ENCODE results near the gene CXCL8.

The CXCL8 gene

DNA sequence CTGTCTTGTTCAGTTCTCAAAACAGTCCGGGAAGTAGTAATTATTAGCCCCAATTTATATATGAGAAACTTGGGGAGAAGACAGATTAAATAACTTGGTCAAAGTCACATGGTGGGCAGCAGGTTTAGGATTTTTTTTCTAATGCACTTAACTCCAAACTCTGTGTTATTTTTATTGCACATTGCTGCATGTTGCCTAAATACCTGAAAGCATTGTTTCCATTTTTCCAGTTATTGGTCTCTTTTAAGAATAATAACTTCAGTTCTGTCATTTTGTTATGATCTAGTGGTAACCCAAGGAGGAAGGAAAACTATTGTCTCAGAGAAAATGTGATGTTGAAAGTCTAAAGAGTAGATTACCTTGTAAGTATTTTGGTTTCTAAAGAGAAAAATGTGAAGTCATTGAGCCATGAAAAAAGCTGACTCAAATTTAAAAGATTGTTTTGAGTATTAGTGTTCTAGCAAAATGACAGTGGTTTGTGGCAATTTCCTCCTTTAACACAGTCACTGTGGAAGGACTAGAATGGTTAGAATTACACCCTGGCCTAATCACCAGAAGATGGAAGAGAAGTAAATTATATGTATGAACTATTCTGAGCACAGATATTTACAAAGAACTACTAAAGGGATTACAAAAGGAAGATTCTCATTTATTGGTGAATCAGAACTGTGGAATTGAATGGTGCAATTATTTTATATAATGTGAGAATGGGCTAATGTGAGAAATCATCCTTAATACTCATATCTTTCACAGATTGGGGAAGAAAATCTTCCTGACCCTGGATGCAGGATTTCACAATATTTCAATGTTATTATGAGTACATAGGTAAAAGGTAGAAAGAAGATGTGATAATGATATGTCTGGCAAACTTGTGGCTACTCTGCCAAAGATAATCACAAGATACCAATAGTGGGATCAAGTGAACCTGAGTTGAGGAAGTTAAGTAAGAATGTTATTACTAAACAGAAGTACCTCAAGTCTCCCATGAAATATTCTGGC, 21.7 kb upstream of the CXCL8 start:
- Histone ChIP-seq H3K27ac (no peak overlapping the region), H3K4me3 (no peak overlapping the region)
- no peak for DNase-seq (ENCODE audit: low spot score)
- TF ChIP-seq, protein P1, sequence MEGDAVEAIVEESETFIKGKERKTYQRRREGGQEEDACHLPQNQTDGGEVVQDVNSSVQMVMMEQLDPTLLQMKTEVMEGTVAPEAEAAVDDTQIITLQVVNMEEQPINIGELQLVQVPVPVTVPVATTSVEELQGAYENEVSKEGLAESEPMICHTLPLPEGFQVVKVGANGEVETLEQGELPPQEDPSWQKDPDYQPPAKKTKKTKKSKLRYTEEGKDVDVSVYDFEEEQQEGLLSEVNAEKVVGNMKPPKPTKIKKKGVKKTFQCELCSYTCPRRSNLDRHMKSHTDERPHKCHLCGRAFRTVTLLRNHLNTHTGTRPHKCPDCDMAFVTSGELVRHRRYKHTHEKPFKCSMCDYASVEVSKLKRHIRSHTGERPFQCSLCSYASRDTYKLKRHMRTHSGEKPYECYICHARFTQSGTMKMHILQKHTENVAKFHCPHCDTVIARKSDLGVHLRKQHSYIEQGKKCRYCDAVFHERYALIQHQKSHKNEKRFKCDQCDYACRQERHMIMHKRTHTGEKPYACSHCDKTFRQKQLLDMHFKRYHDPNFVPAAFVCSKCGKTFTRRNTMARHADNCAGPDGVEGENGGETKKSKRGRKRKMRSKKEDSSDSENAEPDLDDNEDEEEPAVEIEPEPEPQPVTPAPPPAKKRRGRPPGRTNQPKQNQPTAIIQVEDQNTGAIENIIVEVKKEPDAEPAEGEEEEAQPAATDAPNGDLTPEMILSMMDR (IDR thresholded peaks at IDR 0.05) = no peak

DNA sequence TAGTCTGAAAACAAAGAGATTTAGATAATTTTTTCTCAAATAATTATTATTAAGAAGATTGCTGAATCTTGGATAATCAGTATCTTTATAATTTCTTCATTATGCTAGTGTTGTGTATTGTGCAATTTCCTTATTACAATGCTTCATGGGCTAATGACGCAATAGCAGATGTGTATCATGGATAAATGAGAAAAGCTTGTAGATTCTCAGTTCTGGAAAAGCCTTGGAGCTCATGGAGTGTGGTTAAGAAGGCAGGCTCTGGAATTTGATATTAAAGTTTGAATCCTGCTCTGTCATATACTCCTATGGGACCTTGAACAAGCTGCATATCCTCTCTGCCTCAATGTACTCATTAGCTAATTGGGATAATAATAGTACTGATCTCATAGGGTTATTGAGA, 18.9 kb upstream of the CXCL8 start:
- DNase-seq (ENCODE audit: low spot score) = no peak
- TF ChIP-seq, protein P1 (IDR thresholded peaks at IDR 0.05) = no peak
- H3K27ac ChIP-seq = no peak overlapping the region
- no peak overlapping the region for H3K4me3 ChIP-seq

DNA sequence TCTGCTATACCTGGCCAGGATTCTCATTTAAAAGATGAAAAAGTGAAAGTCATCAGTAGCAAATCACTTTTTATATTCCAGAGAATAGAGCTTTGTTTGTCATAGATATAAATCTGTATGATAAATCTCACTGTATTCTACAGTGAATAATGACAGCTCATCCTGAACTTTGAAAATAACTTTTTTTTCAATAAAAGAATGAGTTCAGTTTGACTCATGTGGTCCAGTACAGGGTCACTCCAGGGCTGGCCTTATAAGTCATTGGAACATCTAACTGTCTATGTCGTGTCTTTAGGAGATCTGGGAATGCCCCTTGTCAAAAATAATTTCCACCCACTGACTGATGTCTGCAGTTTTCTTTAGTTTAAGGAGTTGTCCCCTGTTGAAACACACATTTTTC, 18.5 kb upstream of the CXCL8 start:
- no peak for DNase-seq (ENCODE audit: low spot score)
- no peak overlapping the region for H3K27ac ChIP-seq
- TF ChIP-seq, protein P1 (IDR thresholded peaks at IDR 0.05) = no peak
- H3K4me3 ChIP-seq = no peak overlapping the region

DNA sequence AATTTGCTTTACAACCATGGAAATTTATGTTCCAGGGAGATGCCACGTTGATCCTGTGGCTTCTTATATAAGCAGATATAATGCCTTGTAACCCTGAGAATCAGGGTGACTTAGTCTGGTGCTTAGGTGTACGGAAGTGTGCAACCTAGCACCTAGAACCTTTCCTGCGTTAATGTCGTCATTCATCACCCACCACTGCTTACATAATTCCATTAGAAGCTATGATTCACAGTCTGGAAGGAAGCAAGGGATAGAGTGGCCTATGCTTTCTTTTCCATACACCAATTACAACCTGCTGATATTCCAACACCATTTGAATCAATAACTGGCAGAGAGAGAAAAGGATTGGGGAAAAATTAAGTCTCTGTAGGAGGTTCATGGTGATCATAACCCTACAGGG, 17.3 kb upstream of the CXCL8 start:
- no peak overlapping the region for H3K27ac ChIP-seq
- no peak for DNase-seq (ENCODE audit: low spot score)
- no peak overlapping the region for H3K4me3 ChIP-seq
- TF ChIP-seq, protein P1 (IDR thresholded peaks at IDR 0.05) = no peak

DNA sequence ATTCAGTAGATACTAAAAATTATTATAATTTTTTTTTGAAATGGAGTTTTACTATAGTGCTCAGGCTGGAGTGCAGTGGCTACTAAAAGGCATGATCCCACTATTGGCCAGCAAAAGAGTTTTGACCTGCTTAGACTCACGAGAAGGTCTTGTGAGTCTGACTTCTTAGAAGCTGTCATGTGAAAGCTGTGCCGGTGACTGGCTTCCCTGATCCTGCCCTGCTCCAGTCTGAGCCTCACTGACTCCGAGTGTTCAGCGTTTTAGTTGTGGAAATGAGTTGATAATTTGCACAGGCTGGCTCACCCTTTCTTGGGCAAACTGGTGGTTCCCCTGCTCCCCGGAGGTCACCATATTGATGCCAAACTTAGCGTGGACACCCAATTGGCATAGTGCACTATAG, 16.4 kb upstream of the CXCL8 start:
- TF ChIP-seq, protein P1 (IDR thresholded peaks at IDR 0.05) = no peak
- DNase-seq (ENCODE audit: low spot score) = no peak
- Histone ChIP-seq H3K4me3 (no peak overlapping the region), H3K27ac (no peak overlapping the region)

DNA sequence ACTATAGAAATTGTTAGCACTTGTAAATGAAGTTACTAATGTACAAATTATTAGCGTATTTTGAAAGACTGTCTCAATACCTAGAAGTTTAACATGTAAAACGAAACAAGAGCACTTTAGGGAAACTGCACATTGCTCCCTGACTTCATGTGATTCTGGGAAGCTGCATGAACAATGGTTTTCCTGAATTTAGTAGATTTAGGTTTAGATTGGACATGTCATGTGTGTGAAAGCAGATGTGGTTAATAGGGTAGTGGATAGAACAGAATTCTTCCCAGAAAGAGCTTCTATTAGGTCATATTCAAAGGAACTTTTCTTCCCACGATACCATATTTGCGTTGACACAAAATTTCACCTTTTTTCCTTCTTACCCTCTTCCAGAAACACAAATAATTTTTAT, 14.9 kb upstream of the CXCL8 start:
- TF ChIP-seq, protein P1 (IDR thresholded peaks at IDR 0.05) = no peak
- DNase-seq (ENCODE audit: low spot score) = no peak
- H3K4me3 ChIP-seq = no peak overlapping the region
- no peak overlapping the region for H3K27ac ChIP-seq

DNA sequence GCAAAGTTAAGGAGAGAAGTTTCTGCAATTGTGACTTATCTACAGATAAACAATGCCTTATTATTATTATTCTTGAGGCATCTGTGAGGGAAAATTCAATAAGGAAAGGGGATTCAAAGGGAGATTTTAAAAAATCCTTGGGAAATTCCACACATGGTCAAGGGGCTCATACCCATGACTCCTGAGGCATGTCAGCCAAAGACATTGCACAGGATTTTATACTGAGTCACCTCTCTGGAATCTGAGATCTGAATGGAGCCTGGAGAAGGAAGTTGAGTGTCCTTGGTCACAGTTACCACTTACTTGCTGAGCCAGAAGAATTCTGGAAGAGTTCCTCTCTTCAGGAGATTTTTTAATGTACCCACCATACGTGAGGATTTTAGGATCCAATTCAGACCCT, 14.4 kb upstream of the CXCL8 start:
- no peak for DNase-seq (ENCODE audit: low spot score)
- TF ChIP-seq, protein P1 (IDR thresholded peaks at IDR 0.05) = no peak
- H3K27ac ChIP-seq = no peak overlapping the region
- no peak overlapping the region for H3K4me3 ChIP-seq
